Astrocyte (in vitro differentiated cells and primary cell): ENCODE measurements around the gene SARS2. TPM values are rescaled to one million over a fixed set of nuclear protein-coding genes. Genes with fewer than 3 reads are reported as not detected.
"Not testable (repeated sequence)": the region's sequence is repeated elsewhere in the genome, so short reads cannot be mapped to it uniquely, and the experiment has no call there.

Experiments used
- DNase-seq: peaks from one replicate; pipeline ENCODE4 v3.0.0-alpha.2; 2010; ENCODE audit warnings: low read depth
- FAIRE-seq: peaks from 2 replicates; lab custom pipeline; 2011; peaks lifted over from hg19 to GRCh38; lab: Jason Lieb, UNC
- H2AFZ ChIP-seq: 2 replicates; pipeline ENCODE4 v1.6.0; 2012; ENCODE audit warnings: low read depth, low read length, inconsistent platforms
- H3K27ac ChIP-seq: 2 replicates; pipeline ENCODE4 v1.5.1; 2011; ENCODE audit warnings: low read depth, low read length, inconsistent platforms
- H3K27me3 ChIP-seq: 2 replicates; pipeline ENCODE4 v1.6.0; 2011; ENCODE audit warnings: low read length, inconsistent platforms; ENCODE audit not compliant: insufficient read depth
- H3K36me3 ChIP-seq: 2 replicates; pipeline ENCODE4 v1.5.1; 2011; ENCODE audit warnings: low read length, inconsistent platforms; ENCODE audit not compliant: insufficient read depth
- H3K4me1 ChIP-seq: 2 replicates; pipeline ENCODE4 v1.5.1; 2011; ENCODE audit warnings: low read length, inconsistent platforms; ENCODE audit not compliant: insufficient read depth
- H3K4me2 ChIP-seq: 2 replicates; pipeline ENCODE4 v1.6.0; 2012; ENCODE audit warnings: low read length, inconsistent platforms
- H3K4me3 ChIP-seq: 2 replicates; pipeline ENCODE4 v1.5.1; 2011; ENCODE audit warnings: low read depth, mild to moderate bottlenecking, low read length, inconsistent platforms; ENCODE audit not compliant: insufficient read depth
- H3K79me2 ChIP-seq: 2 replicates; pipeline ENCODE4 v1.6.0; 2012; ENCODE audit warnings: mild to moderate bottlenecking, low read length, inconsistent platforms; ENCODE audit not compliant: insufficient read depth
- H3K9ac ChIP-seq: 2 replicates; pipeline ENCODE4 v1.6.0; 2012; ENCODE audit warnings: mild to moderate bottlenecking, low read length, inconsistent platforms
- H3K9me3 ChIP-seq: 2 replicates; pipeline ENCODE4 v1.5.1; 2012; ENCODE audit warnings: low read depth, mild to moderate bottlenecking, low read length, inconsistent platforms; ENCODE audit not compliant: insufficient read depth
- H4K20me1 ChIP-seq: 2 replicates; pipeline ENCODE4 v1.6.0; 2012; ENCODE audit warnings: low read length, inconsistent platforms; ENCODE audit not compliant: insufficient read depth
- H3K27ac Mint-ChIP-seq: one replicate; pipeline ENCODE4 v1.8.0; 2021; ENCODE audit warnings: mild to moderate bottlenecking, mixed read lengths; ENCODE audit not compliant: unreplicated experiment
- H3K27me3 Mint-ChIP-seq: one replicate; pipeline ENCODE4 v1.8.0; 2021; ENCODE audit warnings: low read depth, mixed read lengths; ENCODE audit not compliant: unreplicated experiment
- H3K36me3 Mint-ChIP-seq: one replicate; pipeline ENCODE4 v1.8.0; 2021; ENCODE audit warnings: low read depth, mixed read lengths; ENCODE audit not compliant: unreplicated experiment
- H3K4me1 Mint-ChIP-seq: one replicate; pipeline ENCODE4 v1.8.0; 2021; ENCODE audit warnings: low read depth, mixed read lengths; ENCODE audit not compliant: unreplicated experiment
- H3K4me3 Mint-ChIP-seq: one replicate; pipeline ENCODE4 v1.8.0; 2021; ENCODE audit warnings: mild to moderate bottlenecking, moderate library complexity, mixed read lengths; ENCODE audit not compliant: unreplicated experiment
- H3K9me3 Mint-ChIP-seq: one replicate; pipeline ENCODE4 v1.8.0; 2021; ENCODE audit warnings: mild to moderate bottlenecking, mixed read lengths; ENCODE audit not compliant: unreplicated experiment
- EZH2 ChIP-seq: IDR thresholded peaks from 2 replicates; pipeline ENCODE4 v1.6.1; 2012; ENCODE audit warnings: mild to moderate bottlenecking, low read length, inconsistent platforms; ENCODE audit not compliant: insufficient read depth
- total RNA-seq: library from RNA; stranded (reverse); gene quantifications from 2 replicates; pipeline ENCODE4 v1.2.1, GENCODE V29; 2021
- TF ChIP-seq, protein P1 (sequence below): IDR thresholded peaks from 2 replicates; pipeline ENCODE4 v1.5.1; 2011; ENCODE audit warnings: low read depth, mild to moderate bottlenecking, inconsistent platforms, low read length, moderate library complexity; ENCODE audit not compliant: insufficient read depth

Gene SARS2
- total RNA-seq, 1 donor from 2014 or later: 24.8 TPM

DNA sequence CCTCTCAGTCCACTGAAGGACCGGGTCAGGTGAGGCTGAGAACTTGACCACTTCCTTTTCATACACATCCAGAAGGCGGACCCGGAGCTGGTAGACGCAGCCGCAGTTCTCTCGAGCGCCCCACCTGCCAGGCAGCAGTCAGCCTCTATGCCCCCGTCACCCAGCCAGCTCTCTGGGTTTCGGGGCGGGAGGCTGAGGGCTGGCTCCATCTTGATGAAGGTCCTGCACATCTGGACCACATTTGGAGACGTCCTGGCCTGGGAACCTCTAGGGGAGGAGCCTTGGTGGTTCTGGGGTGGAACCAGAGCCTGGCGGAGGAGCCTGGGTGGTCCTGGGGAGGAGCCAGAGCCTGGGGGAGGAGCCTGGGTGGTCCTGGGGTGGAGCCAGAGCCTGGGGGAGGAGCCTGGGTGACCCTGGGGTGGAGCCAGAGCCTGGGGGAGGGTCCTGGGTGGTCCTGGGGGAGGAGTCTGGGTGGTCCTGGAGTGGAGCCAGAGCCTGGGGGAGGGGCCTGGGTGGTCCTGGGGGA is 14.5 kb upstream of the SARS2 start:
- TF ChIP-seq, protein P1, sequence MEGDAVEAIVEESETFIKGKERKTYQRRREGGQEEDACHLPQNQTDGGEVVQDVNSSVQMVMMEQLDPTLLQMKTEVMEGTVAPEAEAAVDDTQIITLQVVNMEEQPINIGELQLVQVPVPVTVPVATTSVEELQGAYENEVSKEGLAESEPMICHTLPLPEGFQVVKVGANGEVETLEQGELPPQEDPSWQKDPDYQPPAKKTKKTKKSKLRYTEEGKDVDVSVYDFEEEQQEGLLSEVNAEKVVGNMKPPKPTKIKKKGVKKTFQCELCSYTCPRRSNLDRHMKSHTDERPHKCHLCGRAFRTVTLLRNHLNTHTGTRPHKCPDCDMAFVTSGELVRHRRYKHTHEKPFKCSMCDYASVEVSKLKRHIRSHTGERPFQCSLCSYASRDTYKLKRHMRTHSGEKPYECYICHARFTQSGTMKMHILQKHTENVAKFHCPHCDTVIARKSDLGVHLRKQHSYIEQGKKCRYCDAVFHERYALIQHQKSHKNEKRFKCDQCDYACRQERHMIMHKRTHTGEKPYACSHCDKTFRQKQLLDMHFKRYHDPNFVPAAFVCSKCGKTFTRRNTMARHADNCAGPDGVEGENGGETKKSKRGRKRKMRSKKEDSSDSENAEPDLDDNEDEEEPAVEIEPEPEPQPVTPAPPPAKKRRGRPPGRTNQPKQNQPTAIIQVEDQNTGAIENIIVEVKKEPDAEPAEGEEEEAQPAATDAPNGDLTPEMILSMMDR: no peak
- TF ChIP-seq EZH2: no peak
- H3K36me3 Mint-ChIP-seq: peaks cover 14% of the 10 kb centered on the region
- no peaks in the 10 kb centered on the region for H3K4me1 Mint-ChIP-seq
- Histone ChIP-seq H3K9ac (no peak overlapping the region), H3K79me2 (no peaks in the 10 kb centered on the region), H3K27ac (no peak overlapping the region), H3K9me3 (no peaks in the 10 kb centered on the region), H3K36me3 (no peaks in the 10 kb centered on the region), H3K27me3 (no peaks in the 10 kb centered on the region), H3K4me1 (peaks cover 2% of the 10 kb centered on the region), H3K4me2 (no peak overlapping the region), H2AFZ (no peak overlapping the region), H4K20me1 (peaks cover 3% of the 10 kb centered on the region), H3K4me3 (no peak overlapping the region)
- no peak for DNase-seq
- FAIRE-seq: no peak
- peaks cover 10% of the 10 kb centered on the region for H3K9me3 Mint-ChIP-seq
- no peak overlapping the region for H3K4me3 Mint-ChIP-seq
- peaks cover 2% of the 10 kb centered on the region for H3K27me3 Mint-ChIP-seq
- H3K27ac Mint-ChIP-seq: no peak overlapping the region

DNA sequence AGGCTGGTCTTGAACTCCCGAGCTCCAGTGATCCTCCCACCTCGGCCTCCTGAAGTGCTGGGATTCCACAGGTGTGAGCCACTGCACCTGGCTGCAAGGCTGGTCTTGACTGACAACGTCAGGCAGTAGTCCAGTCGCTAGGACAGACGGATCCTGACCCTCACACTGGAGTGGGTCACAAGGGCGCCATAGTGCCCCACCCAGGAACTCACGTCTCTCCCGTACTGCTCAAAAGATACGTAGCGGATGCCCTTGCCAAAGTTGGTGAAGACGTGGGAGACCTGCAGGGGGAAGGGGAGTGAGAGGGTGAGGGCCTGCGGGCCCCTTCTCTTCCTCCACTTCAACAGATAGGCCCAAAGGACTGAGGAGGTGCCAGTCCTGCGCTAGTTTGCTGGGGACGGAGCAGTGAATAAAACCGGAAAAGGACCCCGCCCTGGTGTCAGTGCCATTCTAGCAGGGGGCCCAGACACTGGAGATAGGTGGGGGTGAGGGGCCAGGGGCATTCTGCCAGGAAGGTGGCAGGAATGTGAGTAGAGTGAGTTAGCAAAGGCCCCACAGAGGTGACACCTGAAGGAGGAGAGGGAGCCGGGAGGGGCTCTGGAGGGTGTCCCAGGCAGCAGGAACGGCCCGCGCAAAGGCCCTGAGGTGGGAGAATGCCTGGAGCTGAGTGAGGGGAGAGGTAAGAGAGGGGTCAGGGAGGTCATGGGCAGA is 12.1 kb upstream of the SARS2 start:
- no peaks in the 10 kb centered on the region for H3K79me2 ChIP-seq
- Mint-ChIP-seq H3K9me3 (peaks cover 7% of the 10 kb centered on the region), H3K27ac (no peak overlapping the region), H3K4me1 (peaks cover 2% of the 10 kb centered on the region), H3K27me3 (peaks cover 2% of the 10 kb centered on the region), H3K36me3 (peaks cover 14% of the 10 kb centered on the region), H3K4me3 (no peak overlapping the region)
- TF ChIP-seq EZH2: no peak
- TF ChIP-seq, protein P1: no peak
- H3K4me1 ChIP-seq: no peaks in the 10 kb centered on the region
- FAIRE-seq (no peak), DNase-seq (no peak)
- H3K9ac ChIP-seq: no peak overlapping the region
- no peak overlapping the region for H3K4me3 ChIP-seq
- no peaks in the 10 kb centered on the region for H4K20me1 ChIP-seq
- no peak overlapping the region for H2AFZ ChIP-seq
- no peaks in the 10 kb centered on the region for H3K36me3 ChIP-seq
- no peak overlapping the region for H3K4me2 ChIP-seq
- no peak overlapping the region for H3K27ac ChIP-seq
- H3K27me3 ChIP-seq: no peaks in the 10 kb centered on the region
- no peaks in the 10 kb centered on the region for H3K9me3 ChIP-seq

DNA sequence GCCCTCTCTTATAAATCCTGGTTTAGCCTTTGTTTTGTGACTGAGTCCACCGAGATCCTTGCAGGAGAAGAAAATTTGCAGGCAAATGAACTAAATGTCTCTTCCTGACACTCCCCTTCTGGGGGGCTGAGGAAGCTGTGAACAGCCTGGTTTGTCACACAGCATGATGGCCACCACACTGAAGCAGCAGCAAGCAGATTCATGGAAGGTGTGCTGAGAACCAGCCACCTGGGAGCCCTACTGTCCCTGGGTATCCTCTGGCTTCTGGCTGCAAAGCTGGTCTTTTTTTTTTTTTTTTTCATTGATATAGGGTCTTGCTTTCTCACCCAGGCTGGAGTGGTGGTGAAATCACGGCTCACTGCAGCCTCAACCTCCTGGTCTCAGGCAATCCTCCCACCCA is 11.4 kb upstream of the SARS2 start:
- Mint-ChIP-seq H3K27ac (no peak overlapping the region), H3K9me3 (peaks cover 7% of the 10 kb centered on the region)
- no peak for FAIRE-seq

DNA sequence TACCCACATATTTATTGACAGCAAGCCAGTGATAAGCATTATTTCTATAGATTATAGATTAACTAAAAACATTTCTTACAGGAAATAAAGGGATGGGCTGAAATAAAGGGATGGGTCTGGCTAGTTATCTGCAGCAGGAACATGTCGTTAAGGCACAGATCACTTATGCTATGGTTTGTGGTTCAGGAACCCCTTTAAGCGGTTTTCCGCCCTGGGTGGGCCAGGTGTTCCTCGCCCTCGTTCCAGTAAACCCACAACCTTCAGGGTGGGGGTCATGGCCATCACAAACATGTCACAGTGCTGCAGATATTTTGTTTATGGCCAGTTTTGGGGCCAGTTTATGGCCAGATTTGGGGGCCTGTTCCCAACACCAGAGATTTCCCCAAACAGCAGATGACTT is 10.9 kb upstream of the SARS2 start:
- H2AFZ ChIP-seq, H3K36me3 ChIP-seq, FAIRE-seq, DNase-seq, H3K4me1 Mint-ChIP-seq, H3K27me3 ChIP-seq, H3K4me2 ChIP-seq, H3K4me1 ChIP-seq, H3K27me3 Mint-ChIP-seq, H3K79me2 ChIP-seq, H3K27ac Mint-ChIP-seq, H3K9ac ChIP-seq, H3K9me3 ChIP-seq, H4K20me1 ChIP-seq, H3K9me3 Mint-ChIP-seq, H3K4me3 Mint-ChIP-seq, H3K4me3 ChIP-seq, H3K27ac ChIP-seq: not testable (repeated sequence)
- H3K36me3 Mint-ChIP-seq: peaks cover 14% of the 10 kb centered on the region

More for the DNA sequence above, 11.4 kb upstream of the SARS2 start:
- Mint-ChIP-seq H3K4me3 (no peak overlapping the region), H3K27me3 (peaks cover 2% of the 10 kb centered on the region), H3K4me1 (peaks cover 2% of the 10 kb centered on the region), H3K36me3 (peaks cover 14% of the 10 kb centered on the region)
- H3K79me2 ChIP-seq: no peaks in the 10 kb centered on the region
- no peaks in the 10 kb centered on the region for H4K20me1 ChIP-seq
- H3K9ac ChIP-seq: no peak overlapping the region
- DNase-seq: no peak
- H3K36me3 ChIP-seq: no peaks in the 10 kb centered on the region
- H3K9me3 ChIP-seq: no peaks in the 10 kb centered on the region
- no peak for TF ChIP-seq EZH2
- TF ChIP-seq, protein P1: no peak
- H3K4me1 ChIP-seq: no peaks in the 10 kb centered on the region
- H2AFZ ChIP-seq: no peak overlapping the region
- H3K27me3 ChIP-seq: no peaks in the 10 kb centered on the region
- no peak overlapping the region for H3K4me2 ChIP-seq
- no peak overlapping the region for H3K4me3 ChIP-seq
- no peak overlapping the region for H3K27ac ChIP-seq
